Right lung (tissue), 5 donors: ENCODE results near the gene SORCS2. TPM values are rescaled to one million over a fixed set of nuclear protein-coding genes. Genes with fewer than 3 reads are reported as not detected.

Source experiments
- DNase-seq, 2 donors: peaks; one replicate each; pipeline ENCODE4 v3.0.0-alpha.2; 2013
- polyA plus RNA-seq, 5 donors: library from polyadenylated mRNA; unstranded; fragments of 120-200 nt; gene quantifications; one replicate each; pipeline versions ENCODE4 v1.2.1 to v1.2.3, GENCODE V29; 2013; ENCODE audit warnings: inconsistent platforms in 1 of 5, low replicate concordance in 1 of 5; ENCODE audit not compliant: insufficient read length in 5 of 5, insufficient read depth in 1 of 5

Gene SORCS2
- polyA plus RNA-seq, 5 donors, result 4.8 to 8.6 (median 5.8) TPM

- DNase-seq, result no peak
These were observed 233.5 kb downstream of the SORCS2 start for GRCh38 chr4:7425591-7426468.

- DNase-seq, result no peak
These were observed 234.3 kb downstream of the SORCS2 start for GRCh38 chr4:7426525-7427171.

GRCh38 chr4:7427361-7427760, 235.0 kb downstream of the SORCS2 start:
- DNase-seq, result no peak

- DNase-seq, result no peak
These were observed 235.5 kb downstream of the SORCS2 start for GRCh38 chr4:7427831-7428260.

- DNase-seq, result no peak
These were observed 236.1 kb downstream of the SORCS2 start for GRCh38 chr4:7428261-7429068.

GRCh38 chr4:7429069-7429416, 236.7 kb downstream of the SORCS2 start:
- no peak for DNase-seq

- DNase-seq, result no peak
These were observed 237.3 kb downstream of the SORCS2 start for GRCh38 chr4:7429601-7430078.

- DNase-seq, result no peak
These were observed 238.1 kb downstream of the SORCS2 start for GRCh38 chr4:7430368-7430964.

GRCh38 chr4:7430965-7431695, 238.8 kb downstream of the SORCS2 start:
- DNase-seq, result no peak

- no peak for DNase-seq
These were observed 239.6 kb downstream of the SORCS2 start for GRCh38 chr4:7431696-7432530.

- no peak for DNase-seq
These were observed 240.4 kb downstream of the SORCS2 start for GRCh38 chr4:7432531-7433375.

GRCh38 chr4:7433376-7434140, 241.2 kb downstream of the SORCS2 start:
- DNase-seq, result no peak

GRCh38 chr4:7434141-7434765, 241.9 kb downstream of the SORCS2 start:
- DNase-seq, result no peak

GRCh38 chr4:7434766-7435150, 242.4 kb downstream of the SORCS2 start, which contains the start of gene PSAPL1:
Gene PSAPL1 (minus strand): TSS chr4:7434930. CDS start chr4:7434879, 51 bp downstream.
- DNase-seq, result no peak

GRCh38 chr4:7435471-7436061, 243.2 kb downstream of the SORCS2 start:
- no peak for DNase-seq

GRCh38 chr4:7436256-7436655, 243.9 kb downstream of the SORCS2 start:
- DNase-seq, result no peak

GRCh38 chr4:7439699-7440098, 247.4 kb downstream of the SORCS2 start:
- no peak for DNase-seq
